ENCODE measurements around the gene IFIT1B.

DNA sequence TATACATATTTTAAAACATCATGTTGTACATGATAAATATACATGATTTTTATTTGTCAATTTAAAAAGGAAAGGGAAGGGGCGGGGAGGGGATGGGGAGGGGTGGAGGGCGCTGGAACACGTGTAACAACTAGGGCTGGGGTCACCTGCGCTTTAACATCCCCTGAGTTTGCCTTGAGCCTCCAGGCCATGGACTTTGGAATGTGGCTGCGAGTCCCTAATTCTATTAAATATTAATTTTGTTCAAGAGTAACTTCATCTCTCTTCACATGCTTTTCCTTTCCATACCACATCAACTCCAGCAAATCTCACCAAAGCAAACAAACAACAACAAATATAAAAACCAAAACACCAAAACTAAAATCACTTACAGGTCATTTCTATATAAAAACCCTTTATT, 47.1 kb downstream of the IFIT1B start:
- TF ChIP-seq, protein P1, sequence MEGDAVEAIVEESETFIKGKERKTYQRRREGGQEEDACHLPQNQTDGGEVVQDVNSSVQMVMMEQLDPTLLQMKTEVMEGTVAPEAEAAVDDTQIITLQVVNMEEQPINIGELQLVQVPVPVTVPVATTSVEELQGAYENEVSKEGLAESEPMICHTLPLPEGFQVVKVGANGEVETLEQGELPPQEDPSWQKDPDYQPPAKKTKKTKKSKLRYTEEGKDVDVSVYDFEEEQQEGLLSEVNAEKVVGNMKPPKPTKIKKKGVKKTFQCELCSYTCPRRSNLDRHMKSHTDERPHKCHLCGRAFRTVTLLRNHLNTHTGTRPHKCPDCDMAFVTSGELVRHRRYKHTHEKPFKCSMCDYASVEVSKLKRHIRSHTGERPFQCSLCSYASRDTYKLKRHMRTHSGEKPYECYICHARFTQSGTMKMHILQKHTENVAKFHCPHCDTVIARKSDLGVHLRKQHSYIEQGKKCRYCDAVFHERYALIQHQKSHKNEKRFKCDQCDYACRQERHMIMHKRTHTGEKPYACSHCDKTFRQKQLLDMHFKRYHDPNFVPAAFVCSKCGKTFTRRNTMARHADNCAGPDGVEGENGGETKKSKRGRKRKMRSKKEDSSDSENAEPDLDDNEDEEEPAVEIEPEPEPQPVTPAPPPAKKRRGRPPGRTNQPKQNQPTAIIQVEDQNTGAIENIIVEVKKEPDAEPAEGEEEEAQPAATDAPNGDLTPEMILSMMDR (conservative IDR thresholded peaks at IDR 0.05; ENCODE audit: low read depth, low read length) = no peak
- TF ChIP-seq EZH2 (IDR thresholded peaks at IDR 0.05; ENCODE audit: low read length, unreplicated experiment) = no peak
